Cerebellar nuclear complex (tissue), 1 donor: ENCODE measurements around the gene TMEM163.

ENCODE experiments used
- DNase-seq, 2 experiments: peaks; one replicate each; lab custom pipeline; 2025; lab: John Stamatoyannopoulos, UW

Gene TMEM163

GRCh38 chr2:134436706-134437105 lies 282.1 kb downstream of the TMEM163 start:
- no peak for DNase-seq

DNA sequence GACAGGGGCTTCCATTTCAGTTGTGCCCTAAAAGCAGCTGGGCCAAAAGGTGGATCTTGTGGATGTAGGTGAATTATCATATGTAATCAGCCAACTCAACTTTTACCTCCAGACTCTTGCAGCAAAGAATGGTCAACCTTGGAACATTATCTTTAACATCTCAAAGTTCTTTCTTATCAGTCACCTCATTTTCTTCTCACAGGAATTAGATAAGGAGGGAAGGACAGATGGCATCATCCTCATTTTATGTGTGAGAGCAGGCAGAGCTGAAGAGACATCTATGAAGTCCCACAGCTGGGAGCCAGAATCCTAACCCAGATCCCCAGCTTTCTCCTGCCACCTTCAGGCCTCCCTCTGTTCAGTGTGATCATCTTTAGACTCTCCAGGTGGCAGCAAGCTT lies 282.9 kb downstream of the TMEM163 start:
- DNase-seq = no peak

DNA sequence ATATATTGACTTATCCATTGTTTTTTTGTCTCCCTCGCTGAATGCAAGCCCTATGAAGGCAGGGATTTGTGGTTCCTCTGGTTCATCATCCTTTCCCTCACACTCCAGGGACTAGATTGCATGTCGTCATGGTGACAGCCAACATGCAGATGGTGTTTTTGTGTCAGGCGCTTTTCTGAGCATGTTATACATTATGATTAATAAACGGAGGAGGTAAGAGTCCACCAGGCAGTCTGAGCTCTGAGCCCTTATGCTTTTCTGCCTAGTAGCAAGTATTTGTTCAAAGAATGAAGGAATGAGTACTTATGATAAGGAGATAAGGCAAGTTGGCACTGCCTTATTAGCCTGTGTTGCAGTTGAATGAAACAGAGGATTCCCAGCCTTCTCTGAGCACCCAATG lies 283.3 kb downstream of the TMEM163 start:
- DNase-seq = no peak

GRCh38 chr2:134433979-134434378 lies 284.8 kb downstream of the TMEM163 start:
- DNase-seq = no peak

DNA sequence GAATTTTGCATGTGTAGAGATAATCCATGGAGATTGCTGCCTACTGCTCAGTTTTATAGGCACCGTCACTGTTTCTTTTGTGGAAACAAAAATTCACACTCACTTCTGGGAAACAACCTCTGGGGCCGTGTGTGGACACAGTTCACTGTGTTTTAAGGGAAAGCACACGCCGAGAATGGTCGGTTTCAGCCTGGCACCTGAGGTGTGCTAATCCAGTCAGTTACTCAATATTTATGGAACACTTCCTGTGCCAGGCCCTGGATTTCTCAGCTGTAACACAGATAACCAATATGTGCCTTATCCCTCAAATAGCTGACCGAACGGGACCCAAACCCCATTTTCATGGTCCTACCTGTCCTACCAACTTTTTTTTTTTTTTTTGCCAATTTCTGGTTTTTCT lies 285.3 kb downstream of the TMEM163 start:
- DNase-seq = no peak

DNA sequence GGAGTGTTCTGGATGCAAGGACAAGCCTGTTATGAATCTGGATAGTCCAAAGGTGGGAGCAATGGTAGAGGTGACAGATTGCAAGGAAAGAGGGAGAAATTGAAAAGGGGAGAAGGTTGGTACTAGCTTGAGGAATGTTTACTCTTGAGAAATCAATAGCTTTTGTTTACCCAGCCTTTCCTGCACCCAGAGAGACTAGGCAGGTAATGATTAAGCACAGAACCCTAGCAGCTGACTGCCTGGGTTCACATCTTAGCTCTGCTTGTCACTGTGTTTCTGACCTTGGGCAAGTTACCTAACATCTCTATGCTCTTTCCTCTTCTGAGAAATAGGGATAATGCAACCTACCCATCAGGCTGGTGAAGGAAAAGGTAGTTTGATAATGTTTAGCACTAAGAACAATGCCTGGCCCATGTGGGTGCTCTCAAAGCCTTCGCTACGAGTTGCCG lies 286.3 kb downstream of the TMEM163 start:
- no peak for DNase-seq

- no peak for DNase-seq
These were observed 286.9 kb downstream of the TMEM163 start for GRCh38 chr2:134431838-134432434.

GRCh38 chr2:134429886-134430285 lies 288.9 kb downstream of the TMEM163 start:
- no peak for DNase-seq

GRCh38 chr2:134426721-134427120 lies 292.1 kb downstream of the TMEM163 start:
- DNase-seq = no peak

DNA sequence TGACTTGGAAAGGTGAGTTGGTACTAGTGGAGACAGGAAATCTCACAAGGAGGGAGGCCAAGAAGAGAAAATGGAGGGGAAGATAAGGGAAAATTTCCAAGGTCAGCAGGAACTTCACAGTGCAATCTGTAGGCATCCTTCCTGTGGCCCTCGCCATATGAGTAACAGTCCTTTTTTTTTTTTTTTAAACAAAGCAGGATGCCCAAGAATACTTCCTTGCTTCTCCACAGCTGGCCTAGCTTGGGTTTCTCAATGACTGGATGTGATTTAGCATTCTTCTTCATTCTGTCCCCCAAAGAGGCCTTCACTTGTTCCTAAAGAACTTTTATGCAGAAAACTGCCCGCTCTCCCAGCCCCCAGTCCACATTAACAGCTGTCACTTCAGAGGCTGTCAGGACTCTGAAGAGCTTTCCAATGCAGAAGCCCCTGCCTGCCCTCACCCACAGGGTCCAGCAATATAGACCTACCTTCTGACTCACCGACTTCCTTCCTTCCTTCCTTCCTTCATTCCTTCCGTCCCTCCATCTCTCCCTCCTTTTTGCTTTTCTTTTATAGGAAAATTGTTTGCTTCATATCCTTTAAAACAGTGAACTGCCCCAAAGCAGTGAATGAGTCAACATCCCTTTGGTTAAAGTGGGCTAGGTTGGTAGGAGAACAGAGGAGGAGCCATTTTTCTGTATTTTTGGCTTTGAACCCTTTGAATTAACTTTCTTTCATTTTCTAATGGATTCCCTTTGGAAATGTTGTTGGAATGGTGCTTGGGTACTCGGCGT lies 292.9 kb downstream of the TMEM163 start:
- DNase-seq = no peak

GRCh38 chr2:134421556-134422328 lies 297.1 kb downstream of the TMEM163 start:
- DNase-seq = no peak

DNA sequence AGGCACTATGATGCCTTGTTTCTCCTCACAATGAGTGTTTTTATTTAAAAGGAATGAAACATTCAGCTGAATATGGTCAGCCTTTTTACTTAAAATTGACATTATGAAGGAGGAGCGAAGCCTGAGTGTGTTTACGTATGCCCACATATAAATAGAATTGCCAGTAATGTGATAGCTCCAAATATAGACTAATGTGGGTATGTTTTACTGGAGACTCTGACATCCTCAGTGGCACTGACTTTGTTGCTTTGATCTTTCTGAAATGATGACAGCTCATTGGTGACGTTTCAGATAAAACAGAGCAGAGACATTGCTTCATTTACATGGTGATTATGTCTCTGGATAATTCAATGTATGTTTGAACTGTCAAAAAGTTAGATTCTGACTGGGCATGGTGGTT lies 297.9 kb downstream of the TMEM163 start:
- no peak for DNase-seq

- peak; percentile 18 to 57 for DNase-seq
These were observed 298.5 kb downstream of the TMEM163 start for GRCh38 chr2:134420259-134420658.

DNA sequence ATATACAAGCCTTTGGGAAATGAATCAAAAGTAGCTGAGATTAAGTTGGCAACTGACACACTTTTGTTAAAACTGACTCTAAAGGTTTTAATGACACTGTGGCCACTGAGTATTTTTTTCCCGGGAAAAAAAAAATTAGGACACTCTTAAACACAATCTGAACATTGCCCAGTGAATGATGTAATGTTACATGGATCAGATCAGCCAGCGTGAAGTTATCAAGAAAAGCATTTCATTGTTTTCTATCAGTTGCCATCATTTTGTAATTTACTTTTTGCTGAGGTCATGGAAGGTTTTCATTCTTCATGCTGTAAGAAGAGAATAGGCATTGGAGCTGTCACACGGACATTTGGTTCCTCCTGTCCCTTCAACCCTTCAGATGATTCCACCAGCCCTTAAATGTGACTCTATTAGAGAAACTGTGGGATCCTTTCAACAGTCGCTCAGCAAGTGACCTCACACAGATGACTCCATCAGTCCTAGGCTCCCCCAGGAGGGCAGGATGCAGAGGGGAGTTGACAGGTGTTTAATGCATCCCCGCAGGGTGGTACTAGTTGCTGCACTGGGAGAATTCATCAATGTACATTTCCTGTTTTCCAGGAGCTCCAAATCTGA lies 300.7 kb downstream of the TMEM163 start:
- DNase-seq = no peak

DNA sequence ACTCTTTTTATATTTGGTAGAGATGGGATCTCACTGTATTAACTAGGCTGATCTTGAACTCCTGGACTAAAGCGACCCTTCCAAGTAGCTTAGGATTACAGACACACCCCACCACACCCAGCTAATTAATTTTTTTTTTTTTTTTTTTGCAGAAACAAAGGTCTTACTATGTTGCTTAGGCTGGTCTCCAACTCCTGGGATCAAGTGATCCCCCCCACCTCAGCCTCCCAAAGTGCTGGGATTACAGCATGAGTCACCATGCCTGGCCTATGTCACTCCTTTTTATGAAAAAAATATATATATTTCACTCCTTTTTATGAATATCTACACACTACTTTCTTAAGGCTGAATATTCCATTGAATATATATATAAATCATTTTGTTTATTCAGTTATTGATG lies 302.2 kb downstream of the TMEM163 start:
- DNase-seq = no peak

- DNase-seq = no peak
These were observed 302.8 kb downstream of the TMEM163 start for GRCh38 chr2:134416018-134416417.

- no peak for DNase-seq
These were observed 304.9 kb downstream of the TMEM163 start for GRCh38 chr2:134413912-134414311.

DNA sequence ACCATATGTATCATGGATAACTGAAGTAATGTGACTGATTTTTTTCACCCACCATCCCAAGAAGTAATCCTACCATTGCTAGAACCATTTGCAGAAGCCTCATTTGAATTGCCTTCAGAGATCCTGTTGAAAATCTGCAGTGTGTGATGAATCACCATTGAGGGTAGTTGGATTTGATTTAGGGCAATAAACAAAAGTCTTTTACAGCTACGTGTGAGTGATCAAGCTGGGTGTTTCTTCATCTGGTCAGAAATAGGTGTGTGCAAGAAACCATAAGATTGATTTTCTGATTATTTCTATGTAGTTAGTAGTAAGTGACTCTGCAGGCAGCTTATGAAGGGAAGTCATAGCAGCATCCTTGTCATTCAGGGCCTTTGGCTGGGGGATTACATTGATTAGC lies 305.4 kb downstream of the TMEM163 start:
- DNase-seq = no peak

DNA sequence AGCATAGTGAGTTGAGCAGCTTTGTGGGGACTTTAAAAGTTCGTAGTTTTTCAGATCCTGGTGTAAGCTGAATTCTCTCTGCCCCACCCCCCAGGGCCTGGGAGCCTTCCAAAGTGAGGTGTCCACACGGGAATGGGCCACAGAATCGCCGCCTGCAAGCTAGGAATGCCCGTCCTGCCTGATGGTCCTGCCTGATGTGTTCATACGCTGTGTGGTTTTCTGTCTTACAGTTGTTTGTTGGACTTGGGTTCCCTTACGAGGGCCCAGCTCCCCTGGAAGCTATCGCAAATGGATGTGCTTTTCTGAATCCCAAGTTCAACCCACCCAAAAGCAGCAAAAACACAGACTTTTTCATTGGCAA lies 306.2 kb downstream of the TMEM163 start:
- DNase-seq = no peak

DNA sequence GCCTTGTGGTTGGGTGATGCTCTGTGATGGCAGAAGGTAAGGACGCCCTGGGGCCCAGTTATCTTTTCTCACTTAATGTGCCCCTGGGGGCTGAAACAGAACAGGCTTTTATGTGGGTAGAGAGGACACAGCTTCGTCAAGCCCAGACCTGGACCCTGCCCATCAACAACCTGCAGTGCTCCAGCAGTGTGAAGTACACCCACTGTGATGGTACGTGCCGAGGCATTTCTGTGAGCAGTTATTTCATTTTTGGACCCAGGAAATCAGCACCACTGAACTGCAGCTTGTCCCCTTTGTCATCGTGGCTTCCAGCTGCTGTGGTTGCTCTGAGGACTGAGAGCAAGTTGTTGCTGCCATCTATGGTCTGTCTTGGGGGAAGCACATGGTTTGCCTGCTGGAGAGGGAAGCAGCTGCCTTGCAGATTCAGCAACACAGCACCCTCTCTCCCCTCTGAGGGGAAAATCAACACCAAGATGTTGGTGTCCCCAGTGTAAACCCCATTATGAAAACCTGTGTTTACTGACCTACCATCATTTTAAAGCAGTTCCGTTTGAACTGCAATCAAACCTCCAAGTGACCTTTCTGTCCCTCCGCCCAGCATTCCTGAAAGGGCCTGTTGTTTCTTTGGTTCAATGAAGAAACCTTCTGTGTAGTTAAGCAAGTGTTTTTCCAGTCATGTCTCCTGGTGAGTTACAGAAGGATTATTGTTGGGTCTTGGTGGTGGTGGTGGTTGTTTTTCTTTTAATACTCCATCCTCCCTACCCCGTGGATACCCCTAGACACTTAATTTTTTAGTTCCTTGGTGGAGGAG lies 306.8 kb downstream of the TMEM163 start:
- peak in 1 of 2 experiments; percentile 72 for DNase-seq

DNA sequence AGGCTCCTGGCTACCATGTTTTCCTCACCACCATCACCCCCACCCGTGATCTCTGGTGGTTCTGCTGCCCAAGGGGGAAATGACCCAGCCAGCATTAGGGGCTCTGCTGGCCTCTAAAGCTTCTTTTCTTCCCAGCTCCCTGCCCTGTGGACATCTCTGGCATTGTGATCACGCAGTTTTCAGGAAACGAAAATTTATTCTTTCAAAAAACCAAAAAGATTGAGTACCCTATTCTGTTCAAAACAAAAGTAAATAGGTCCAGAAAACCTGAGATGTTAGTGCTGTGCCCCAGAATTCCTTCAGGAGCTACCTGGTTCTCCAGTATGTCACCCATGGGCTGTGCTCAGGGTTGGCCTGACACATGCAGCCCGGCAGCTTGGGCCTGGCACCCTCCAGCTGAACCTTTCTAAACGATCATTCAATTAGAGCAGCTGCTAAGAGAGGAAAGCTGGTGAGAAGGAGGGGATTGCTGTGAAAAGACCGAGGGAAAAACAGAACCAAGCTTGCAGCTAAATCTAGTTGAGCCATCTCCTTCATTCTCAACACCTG lies 307.4 kb downstream of the TMEM163 start:
- DNase-seq = no peak
